Ecto neural progenitor cell (in vitro differentiated cells): ENCODE measurements around the gene GIMAP7.
"Not testable (repeated sequence)": the region's sequence is repeated elsewhere in the genome, so short reads cannot be mapped to it uniquely, and the experiment has no call there.

ENCODE experiments used
- DNase-seq: peaks from one replicate; pipeline ENCODE4 v3.0.0-alpha.2; 2018; ENCODE audit warnings: low spot score

GIMAP7 gene

GRCh38 chr7:150514748-150515222 lies at the start of gene GIMAP7:
TSS of gene GIMAP7 (plus strand) at chr7:150514872. CDS start at chr7:150519975, 5,103 bp downstream.
- no peak for DNase-seq

DNA sequence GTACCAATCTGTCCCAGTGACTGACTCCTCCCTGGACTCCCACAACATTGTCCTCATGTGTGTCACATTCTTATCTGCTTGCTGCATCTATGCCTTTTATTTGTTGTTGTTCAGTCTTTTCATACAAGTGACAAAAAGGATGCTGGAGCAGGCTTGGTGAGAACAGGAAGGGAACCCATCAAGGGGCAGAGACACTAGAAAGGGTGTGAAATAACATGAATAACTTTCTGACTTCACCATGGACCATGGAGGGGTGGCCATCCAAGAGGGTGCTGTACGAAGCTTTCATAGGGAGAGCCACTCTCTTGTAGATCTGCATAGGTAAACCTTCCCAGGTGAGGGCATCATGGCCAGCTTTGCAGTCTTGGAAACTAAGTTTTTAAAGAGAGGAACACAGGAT lies 49.7 kb upstream of the GIMAP7 start:
- DNase-seq, result no peak

DNA sequence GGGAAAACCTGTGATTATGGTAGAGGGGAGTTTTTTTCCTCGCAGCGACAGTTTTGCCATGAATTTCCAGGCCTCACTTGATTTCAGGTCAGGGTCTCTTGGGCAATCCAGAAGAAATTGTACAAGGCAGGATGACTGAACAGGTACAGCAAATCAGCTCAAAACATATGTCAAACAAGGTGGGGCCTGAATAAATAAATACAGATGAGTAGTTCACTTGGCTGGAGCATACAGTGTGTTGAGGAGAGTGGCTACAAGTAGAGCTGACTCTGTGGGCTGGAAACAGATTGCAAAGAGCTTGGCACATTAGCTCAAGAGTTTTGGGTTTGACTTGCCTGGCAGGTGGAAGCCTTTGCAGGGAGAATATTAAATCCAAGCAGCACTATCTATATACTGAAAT lies 49.3 kb upstream of the GIMAP7 start:
- no peak for DNase-seq

- DNase-seq, result no peak
Measured at GRCh38 chr7:150466477-150466876, 48.2 kb upstream of the GIMAP7 start.

DNA sequence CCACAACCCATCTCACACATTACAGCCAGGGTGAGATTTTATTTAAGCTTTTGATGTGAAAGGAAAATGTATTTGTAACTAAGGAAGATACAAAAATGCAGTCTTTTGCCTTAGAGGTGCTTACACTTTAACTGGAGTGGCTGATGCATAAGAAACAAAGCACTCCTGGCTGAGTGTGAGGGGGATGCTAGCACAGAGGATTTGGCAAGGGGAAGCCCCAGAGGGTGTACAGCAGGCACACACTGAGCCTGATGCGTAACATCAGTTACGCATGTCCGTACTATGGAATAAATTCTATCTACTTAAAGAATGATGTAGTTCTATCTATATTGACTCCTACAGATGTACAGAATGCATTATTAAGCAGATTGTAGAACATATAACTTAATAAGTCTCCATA lies 46.4 kb upstream of the GIMAP7 start:
- no peak for DNase-seq

- no peak for DNase-seq
Measured at GRCh38 chr7:150471886-150472285, 42.8 kb upstream of the GIMAP7 start.

- no peak for DNase-seq
Measured at GRCh38 chr7:150473902-150474301, 40.8 kb upstream of the GIMAP7 start.

DNA sequence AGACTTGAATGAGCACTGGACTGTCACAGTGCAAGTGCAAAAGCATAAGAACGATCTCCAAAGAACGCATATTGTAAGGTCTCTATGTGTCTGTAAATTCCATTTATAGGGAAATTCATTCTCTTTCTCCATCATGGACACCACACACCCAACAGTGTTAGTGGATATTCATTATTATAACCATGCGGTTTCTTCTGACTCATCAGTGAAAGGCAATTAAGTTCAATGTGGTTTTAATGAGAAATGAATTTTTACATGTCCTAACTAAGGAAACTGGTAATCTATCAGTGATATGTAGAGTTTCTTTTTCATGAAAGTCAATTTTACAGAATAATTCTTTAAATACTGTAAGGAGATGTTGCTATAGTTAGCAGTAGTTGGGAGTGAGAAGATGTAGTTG lies 38.4 kb upstream of the GIMAP7 start:
- no peak for DNase-seq

GRCh38 chr7:150476819-150477631 lies 37.6 kb upstream of the GIMAP7 start:
- DNase-seq, result no peak

- DNase-seq, result no peak
Measured at GRCh38 chr7:150479023-150479716, 35.5 kb upstream of the GIMAP7 start.

GRCh38 chr7:150481186-150481920 lies 33.3 kb upstream of the GIMAP7 start:
- no peak for DNase-seq

GRCh38 chr7:150481922-150482321 lies 32.8 kb upstream of the GIMAP7 start:
- DNase-seq, result no peak

- not testable (repeated sequence) for DNase-seq
Measured at GRCh38 chr7:150483514-150483913, 31.2 kb upstream of the GIMAP7 start.

DNA sequence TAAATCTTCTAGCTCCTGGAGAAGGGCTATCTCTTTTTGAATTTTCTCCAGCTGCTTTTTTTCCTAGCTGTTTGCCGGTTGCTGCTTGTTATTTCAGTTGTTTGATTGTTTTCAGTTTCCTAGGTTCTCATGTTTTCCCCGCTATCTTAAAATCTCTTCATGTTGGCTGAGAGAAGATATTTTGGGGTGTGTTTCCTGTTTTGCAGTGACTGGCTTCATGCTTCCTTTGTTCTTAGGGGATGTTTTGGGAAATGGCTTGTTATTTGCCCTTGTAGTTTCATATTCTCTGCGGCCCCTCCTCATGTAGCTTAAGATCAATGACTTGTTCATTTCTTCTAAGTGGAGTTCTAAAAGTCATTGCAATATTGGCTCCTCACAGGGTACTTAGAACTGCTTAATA lies 30.6 kb upstream of the GIMAP7 start:
- not testable (repeated sequence) for DNase-seq

DNA sequence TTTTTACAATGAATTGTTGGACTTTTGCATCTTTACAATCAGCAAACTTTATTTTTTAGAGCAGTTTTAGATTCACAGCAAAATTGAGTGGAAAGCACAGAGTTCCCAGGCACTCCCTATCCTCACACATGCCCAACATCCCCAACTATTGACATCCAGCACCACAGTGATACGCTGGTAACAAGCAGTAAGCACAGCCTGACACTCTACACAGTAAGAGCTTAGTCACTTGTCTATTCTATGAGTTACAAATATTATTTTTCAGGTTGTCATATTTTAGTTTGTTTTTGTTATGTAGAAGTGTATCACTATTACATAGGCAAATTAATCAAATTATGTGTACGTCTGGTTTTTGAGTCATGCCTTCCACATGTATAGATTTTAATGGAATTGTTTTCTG lies 27.0 kb upstream of the GIMAP7 start:
- no peak for DNase-seq

DNA sequence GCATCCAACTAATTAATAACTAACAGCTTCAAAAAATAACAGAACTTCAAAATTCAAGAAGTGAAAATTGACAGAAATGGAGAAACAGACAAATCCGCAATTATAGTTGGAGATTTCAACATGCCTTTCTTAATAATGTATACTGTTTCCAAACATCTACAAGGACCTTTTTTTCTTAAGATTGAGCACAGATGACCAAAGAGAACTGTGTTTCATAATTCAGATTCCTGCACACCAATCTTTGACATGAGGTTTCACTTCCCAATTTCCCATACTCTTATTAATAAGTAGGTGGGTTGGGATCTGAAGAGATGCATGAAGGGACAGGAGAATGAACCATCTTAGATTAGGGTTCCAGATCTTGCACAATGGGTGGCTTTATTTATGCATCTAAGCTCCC lies 24.9 kb upstream of the GIMAP7 start:
- no peak for DNase-seq

DNA sequence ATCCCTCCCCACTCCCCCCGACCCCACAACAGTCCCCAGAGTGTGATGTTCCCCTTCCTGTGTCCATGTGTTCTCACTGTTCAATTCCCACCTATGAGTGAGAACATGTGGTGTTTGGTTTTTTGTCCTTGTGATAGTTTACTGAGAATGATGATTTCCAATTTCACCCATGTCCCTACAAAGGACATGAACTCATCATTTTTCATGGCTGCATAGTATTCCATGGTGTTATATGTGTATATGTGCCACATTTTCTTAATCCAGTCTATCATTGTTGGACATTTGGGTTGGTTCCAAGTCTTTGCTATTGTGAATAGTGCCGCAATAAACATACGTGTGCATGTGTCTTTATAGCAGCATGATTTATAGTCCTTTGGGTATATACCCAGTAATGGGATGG lies 21.2 kb upstream of the GIMAP7 start:
- DNase-seq, result not testable (repeated sequence)

- no peak for DNase-seq
Measured at GRCh38 chr7:150502519-150502918, 12.2 kb upstream of the GIMAP7 start.

GRCh38 chr7:150503155-150503554 lies 11.5 kb upstream of the GIMAP7 start:
- no peak for DNase-seq

DNA sequence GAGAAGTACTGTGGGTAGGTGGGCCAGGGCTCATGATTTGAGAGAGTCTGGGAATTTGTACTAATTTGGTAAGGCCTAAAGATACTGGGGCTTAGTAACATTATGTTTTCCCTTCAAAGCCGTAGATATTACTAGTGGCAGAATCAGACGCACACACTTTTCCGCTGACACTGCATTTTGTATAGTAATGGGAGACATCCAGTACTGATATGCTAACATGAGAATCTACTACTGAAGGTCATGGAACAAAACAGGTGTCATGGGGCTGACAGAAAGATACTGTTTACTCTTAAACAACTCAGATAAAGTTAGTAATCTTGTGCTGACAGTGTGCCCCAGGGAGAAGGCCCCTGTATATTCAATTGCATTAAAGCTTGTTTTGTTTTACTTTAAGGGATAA lies 11.1 kb upstream of the GIMAP7 start:
- DNase-seq, result no peak

DNA sequence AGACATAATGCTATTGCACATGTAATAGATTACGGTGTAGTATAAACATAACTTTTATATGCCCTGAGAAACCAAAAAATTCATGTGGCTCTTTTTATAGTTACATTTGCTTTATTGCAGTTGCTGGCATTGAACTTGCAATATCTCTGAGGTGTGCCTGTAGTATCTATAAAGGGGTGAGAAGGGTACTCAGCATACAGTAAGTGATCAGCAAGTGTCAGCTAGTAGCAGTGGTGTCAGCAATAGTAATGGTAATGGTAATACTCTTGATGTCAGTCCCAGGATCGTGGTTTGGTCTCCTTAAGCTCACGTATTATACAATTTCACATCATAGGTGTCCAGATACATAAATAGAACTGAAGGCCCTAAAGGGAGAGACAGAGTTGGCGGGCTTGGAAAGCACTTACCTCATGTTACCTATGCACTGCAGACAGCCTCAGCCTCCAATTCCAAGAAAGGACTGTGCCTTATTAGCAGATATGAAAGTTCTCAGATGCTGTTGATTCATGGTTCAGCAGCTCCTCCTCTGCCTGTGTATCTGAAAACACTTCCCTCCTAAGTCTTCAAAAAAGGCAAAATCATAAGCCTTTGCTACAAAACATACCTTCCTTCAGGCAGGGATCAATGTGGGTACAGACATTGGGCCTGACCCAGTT lies 6.6 kb upstream of the GIMAP7 start:
- no peak for DNase-seq

- DNase-seq, result no peak
Measured at GRCh38 chr7:150511048-150511447, 3.6 kb upstream of the GIMAP7 start.
